Body of pancreas (tissue), 4 donors: ENCODE data around the gene OR11G2.

Experiments used
- CTCF ChIP-seq, 7 experiments: fragments of 450-650 bp in 4 of 7; fragments of 200-600 bp in 3 of 7; sonication (generic) in 3 of 7; IDR thresholded peaks; one replicate each; pipeline ENCODE4 v1.5.1; 2016 to 2019; ENCODE audit warnings: antibody characterized with exemption in 7 of 7
- POLR2A ChIP-seq, 3 donors: fragments of 450-650 bp; IDR thresholded peaks; one replicate each; pipeline ENCODE4 v1.6.1; 2016; ENCODE audit warnings: antibody characterized with exemption in 3 of 3, mild to moderate bottlenecking in 2 of 3

- TF ChIP-seq CTCF (IDR thresholded peaks at IDR 0.05) (no peak), POLR2A (IDR thresholded peaks at IDR 0.05) (no peak)
These were observed 45.9 kb upstream of the OR11G2 start for GRCh38 chr14:20144820-20145219.
